HL-60 (cell line): ENCODE results near the gene NR3C2.

ENCODE experiments used
- DNase-seq, 2 experiments: peaks; one replicate each; pipeline ENCODE4 v3.0.0-alpha.2; 2010 to 2020; ENCODE audit warnings: low read depth in 1 of 2, low spot score in 1 of 2
- H3K27ac ChIP-seq: fragments of 250-450 bp; sonication (Bioruptor Pico); replicated peaks from 2 replicates; pipeline ENCODE4 v1.5.1; 2020; ENCODE audit warnings: mild to moderate bottlenecking, moderate library complexity
- H3K27me3 ChIP-seq: fragments of 250-450 bp; sonication (Bioruptor Pico); 2 replicates; pipeline ENCODE4 v1.5.1; 2021; ENCODE audit warnings: mild to moderate bottlenecking, moderate library complexity; ENCODE audit not compliant: insufficient read depth, poor library complexity, severe bottlenecking
- H3K4me3 ChIP-seq: replicated peaks from 2 replicates; pipeline ENCODE4 v1.5.1; 2011; ENCODE audit warnings: mild to moderate bottlenecking, control low read depth, low read length; ENCODE audit not compliant: insufficient read depth
- GABPA ChIP-seq: IDR thresholded peaks from 2 replicates; pipeline ENCODE4 v1.6.1; 2012; ENCODE audit warnings: low read depth
- POLR2AphosphoS5 ChIP-seq: IDR thresholded peaks from 2 replicates; pipeline ENCODE4 v1.6.1; 2012; ENCODE audit warnings: low read depth
- SPI1 ChIP-seq: IDR thresholded peaks from 2 replicates; pipeline ENCODE4 v1.6.1; 2012; ENCODE audit warnings: low read depth, mild to moderate bottlenecking, borderline replicate concordance
- TF ChIP-seq, protein P1 (sequence below): IDR thresholded peaks from one replicate; pipeline ENCODE4 v1.5.1; 2011; ENCODE audit warnings: low read length, control low read depth, inconsistent platforms; ENCODE audit not compliant: insufficient read depth
- TF ChIP-seq, protein P2 (sequence below): IDR thresholded peaks from 2 replicates; pipeline ENCODE4 v1.6.1; 2012; ENCODE audit warnings: low read depth; ENCODE audit not compliant: insufficient replicate concordance

The NR3C2 gene

DNA sequence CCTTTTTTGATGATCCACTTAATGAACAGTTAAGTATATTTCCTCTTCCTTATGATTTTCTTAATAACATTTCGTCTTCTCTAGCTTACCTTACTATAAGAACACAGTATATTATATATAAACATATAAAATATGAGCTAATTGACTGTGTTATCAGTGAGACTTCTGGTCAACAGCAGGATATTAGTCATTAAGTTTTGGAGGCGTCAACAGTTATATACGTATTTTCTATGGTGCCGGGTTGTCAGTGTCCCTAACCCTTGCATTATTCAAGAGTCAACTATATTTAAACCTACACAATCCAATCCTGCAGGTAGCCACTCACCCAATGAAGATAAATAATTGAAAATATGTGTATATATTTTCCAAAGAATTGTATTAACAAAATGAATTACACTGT lies 88.0 kb downstream of the NR3C2 start:
- no peak overlapping the region for H3K4me3 ChIP-seq
- TF ChIP-seq SPI1 (no peak), GABPA (no peak), POLR2AphosphoS5 (no peak)
- TF ChIP-seq, protein P1, sequence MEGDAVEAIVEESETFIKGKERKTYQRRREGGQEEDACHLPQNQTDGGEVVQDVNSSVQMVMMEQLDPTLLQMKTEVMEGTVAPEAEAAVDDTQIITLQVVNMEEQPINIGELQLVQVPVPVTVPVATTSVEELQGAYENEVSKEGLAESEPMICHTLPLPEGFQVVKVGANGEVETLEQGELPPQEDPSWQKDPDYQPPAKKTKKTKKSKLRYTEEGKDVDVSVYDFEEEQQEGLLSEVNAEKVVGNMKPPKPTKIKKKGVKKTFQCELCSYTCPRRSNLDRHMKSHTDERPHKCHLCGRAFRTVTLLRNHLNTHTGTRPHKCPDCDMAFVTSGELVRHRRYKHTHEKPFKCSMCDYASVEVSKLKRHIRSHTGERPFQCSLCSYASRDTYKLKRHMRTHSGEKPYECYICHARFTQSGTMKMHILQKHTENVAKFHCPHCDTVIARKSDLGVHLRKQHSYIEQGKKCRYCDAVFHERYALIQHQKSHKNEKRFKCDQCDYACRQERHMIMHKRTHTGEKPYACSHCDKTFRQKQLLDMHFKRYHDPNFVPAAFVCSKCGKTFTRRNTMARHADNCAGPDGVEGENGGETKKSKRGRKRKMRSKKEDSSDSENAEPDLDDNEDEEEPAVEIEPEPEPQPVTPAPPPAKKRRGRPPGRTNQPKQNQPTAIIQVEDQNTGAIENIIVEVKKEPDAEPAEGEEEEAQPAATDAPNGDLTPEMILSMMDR: no peak
- TF ChIP-seq, protein P2, sequence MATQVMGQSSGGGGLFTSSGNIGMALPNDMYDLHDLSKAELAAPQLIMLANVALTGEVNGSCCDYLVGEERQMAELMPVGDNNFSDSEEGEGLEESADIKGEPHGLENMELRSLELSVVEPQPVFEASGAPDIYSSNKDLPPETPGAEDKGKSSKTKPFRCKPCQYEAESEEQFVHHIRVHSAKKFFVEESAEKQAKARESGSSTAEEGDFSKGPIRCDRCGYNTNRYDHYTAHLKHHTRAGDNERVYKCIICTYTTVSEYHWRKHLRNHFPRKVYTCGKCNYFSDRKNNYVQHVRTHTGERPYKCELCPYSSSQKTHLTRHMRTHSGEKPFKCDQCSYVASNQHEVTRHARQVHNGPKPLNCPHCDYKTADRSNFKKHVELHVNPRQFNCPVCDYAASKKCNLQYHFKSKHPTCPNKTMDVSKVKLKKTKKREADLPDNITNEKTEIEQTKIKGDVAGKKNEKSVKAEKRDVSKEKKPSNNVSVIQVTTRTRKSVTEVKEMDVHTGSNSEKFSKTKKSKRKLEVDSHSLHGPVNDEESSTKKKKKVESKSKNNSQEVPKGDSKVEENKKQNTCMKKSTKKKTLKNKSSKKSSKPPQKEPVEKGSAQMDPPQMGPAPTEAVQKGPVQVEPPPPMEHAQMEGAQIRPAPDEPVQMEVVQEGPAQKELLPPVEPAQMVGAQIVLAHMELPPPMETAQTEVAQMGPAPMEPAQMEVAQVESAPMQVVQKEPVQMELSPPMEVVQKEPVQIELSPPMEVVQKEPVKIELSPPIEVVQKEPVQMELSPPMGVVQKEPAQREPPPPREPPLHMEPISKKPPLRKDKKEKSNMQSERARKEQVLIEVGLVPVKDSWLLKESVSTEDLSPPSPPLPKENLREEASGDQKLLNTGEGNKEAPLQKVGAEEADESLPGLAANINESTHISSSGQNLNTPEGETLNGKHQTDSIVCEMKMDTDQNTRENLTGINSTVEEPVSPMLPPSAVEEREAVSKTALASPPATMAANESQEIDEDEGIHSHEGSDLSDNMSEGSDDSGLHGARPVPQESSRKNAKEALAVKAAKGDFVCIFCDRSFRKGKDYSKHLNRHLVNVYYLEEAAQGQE: no peak
- H3K27ac ChIP-seq: no peak overlapping the region
- H3K27me3 ChIP-seq: no peaks in the 10 kb centered on the region
- DNase-seq: no peak

DNA sequence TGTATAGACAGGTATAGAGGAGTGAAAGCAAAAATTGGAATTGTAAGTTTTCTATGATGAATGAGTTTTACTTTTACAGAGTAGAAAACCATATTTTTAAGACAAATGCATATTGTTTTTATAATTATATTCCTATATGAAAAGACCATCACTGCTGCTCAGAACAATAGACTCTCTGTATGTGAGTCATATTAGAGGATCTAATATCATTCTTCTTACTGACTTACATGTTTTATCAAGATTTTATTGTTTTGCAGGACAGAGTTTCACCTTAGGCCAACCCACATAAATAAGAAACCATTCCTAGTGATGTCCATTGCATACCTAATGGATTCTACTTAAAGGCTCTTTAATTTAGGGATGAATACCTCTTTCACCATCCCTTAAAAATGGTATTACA lies 88.6 kb downstream of the NR3C2 start:
- DNase-seq: no peak
- Histone ChIP-seq H3K27me3 (peaks cover 5% of the 10 kb centered on the region), H3K4me3 (no peak overlapping the region), H3K27ac (no peak overlapping the region)
- TF ChIP-seq, protein P2: no peak
- no peak for TF ChIP-seq POLR2AphosphoS5

DNA sequence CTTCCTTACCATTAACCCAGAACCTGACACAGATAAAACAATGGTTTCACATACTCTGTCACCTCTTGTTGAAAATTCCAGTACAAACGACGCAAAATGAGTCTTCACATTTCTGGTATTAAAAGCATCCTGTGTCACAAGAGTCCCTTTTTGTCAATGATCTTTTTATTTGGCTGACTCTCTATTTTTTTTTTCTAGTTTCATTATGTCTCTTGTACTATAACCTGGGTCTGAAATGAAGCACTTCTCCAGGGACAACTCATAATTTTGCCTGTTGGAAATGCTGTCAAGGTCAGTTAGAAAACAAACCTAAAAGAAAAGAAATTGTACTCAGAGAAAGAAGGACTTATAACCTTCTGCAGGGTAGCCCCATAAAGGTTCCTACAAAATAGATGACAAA lies 93.1 kb downstream of the NR3C2 start:
- H3K4me3 ChIP-seq: no peak overlapping the region
- TF ChIP-seq SPI1 (no peak), POLR2AphosphoS5 (no peak), GABPA (no peak)
- TF ChIP-seq, protein P2: no peak
- TF ChIP-seq, protein P1: no peak

DNA sequence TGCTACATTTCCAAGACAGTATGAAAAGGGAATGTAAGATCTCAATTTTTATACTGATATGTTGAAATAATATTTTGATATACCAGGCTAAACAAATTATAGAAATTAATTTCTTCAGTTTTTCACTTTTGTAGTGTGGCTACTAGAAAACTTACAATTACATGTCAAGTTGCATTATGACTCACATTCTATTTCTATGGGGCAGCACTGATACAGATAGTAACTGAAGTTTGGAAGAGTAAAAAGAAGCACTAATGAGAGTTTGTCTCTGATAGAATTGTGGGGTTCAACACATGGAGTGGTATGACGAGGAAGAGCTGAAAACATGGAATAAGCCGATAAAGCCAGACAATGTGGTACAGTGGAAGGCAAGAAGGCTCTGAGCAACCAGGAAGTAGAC lies 95.6 kb downstream of the NR3C2 start:
- Histone ChIP-seq H3K27ac (no peak overlapping the region), H3K27me3 (peaks cover 5% of the 10 kb centered on the region), H3K4me3 (no peak overlapping the region)
- no peak for DNase-seq
- TF ChIP-seq, protein P2: no peak
- no peak for TF ChIP-seq GABPA
- TF ChIP-seq POLR2AphosphoS5: no peak
- no peak for TF ChIP-seq SPI1
- TF ChIP-seq, protein P1: no peak

More for the DNA sequence above, 93.1 kb downstream of the NR3C2 start:
- H3K27ac ChIP-seq: no peak overlapping the region
- DNase-seq: no peak
- H3K27me3 ChIP-seq: peaks cover 5% of the 10 kb centered on the region
